AG10803 (cell line): ENCODE measurements around the gene OPN1SW.

ENCODE experiments used
- DNase-seq: peaks from one replicate; pipeline ENCODE4 v3.0.0; 2010; ENCODE audit warnings: low read depth
- H3K4me3 ChIP-seq: 2 replicates; pipeline ENCODE4 v1.5.1; 2011; ENCODE audit warnings: mild to moderate bottlenecking, low read length, control low read depth
- TF ChIP-seq, protein P1 (sequence below): conservative IDR thresholded peaks from 2 replicates; pipeline ENCODE4 v1.5.1; 2011; ENCODE audit warnings: mild to moderate bottlenecking, low read length, control low read depth, inconsistent platforms

Gene OPN1SW

DNA sequence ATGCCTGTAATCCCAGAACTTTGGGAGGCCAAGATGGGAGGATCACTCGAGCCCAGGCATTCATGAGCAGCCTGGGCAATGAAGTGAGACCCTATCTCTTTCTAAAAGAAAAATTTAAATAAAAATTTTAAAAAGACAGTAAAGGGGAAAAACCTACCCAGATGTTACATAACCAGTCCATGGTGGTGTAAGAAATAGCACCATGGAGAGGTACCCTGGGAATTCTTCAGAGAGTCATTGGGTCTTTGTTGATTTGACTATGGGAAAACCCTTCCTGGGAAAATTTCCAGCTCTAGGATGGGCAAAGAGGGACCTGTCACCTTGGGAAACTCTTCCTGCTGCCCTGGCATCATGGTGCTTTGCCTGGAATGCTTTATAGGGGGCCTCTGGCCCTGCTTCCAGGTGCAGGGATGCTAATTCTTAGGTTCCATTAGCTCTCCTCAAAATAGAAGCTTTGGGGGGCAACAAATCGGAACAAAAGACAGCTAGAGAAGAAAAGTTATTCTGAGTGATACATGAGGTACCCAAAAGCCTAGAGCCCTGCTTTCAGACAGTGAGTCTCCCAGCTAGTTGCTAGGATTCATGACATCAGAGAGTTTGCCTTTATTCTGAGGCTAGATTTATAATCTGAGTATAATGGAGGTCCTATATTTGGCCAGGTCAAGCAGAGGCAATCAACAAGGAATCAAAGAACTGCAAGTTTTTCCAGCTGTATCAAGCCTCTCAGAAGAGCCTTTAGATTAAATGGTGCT lies 26.2 kb upstream of the OPN1SW start:
- TF ChIP-seq, protein P1, sequence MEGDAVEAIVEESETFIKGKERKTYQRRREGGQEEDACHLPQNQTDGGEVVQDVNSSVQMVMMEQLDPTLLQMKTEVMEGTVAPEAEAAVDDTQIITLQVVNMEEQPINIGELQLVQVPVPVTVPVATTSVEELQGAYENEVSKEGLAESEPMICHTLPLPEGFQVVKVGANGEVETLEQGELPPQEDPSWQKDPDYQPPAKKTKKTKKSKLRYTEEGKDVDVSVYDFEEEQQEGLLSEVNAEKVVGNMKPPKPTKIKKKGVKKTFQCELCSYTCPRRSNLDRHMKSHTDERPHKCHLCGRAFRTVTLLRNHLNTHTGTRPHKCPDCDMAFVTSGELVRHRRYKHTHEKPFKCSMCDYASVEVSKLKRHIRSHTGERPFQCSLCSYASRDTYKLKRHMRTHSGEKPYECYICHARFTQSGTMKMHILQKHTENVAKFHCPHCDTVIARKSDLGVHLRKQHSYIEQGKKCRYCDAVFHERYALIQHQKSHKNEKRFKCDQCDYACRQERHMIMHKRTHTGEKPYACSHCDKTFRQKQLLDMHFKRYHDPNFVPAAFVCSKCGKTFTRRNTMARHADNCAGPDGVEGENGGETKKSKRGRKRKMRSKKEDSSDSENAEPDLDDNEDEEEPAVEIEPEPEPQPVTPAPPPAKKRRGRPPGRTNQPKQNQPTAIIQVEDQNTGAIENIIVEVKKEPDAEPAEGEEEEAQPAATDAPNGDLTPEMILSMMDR, result no peak
- no peak for DNase-seq
- H3K4me3 ChIP-seq, result no peak overlapping the region

DNA sequence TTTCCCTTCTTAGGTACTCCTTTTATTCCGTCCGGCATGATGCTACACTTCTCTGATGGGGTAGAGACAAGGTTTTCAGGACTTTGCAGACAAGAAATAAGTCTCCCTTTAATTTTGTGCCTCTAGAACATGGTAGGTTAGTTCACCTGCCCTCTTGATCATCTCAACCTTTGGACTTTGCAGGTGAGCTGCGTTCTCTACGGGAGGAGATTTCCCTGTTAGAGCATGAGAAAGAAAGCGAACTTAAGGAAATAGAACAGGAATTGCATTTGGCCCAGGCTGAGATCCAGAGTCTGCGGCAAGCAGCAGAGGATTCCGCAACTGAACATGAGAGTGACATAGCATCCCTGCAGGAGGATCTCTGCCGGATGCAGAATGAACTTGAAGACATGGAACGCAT lies 25.4 kb upstream of the OPN1SW start:
- TF ChIP-seq, protein P1, result no peak
- no peak overlapping the region for H3K4me3 ChIP-seq
- DNase-seq, result no peak

GRCh38 chr7:128800567-128800966 lies 25.0 kb upstream of the OPN1SW start:
- no peak overlapping the region for H3K4me3 ChIP-seq
- TF ChIP-seq, protein P1, result no peak
- DNase-seq, result no peak

DNA sequence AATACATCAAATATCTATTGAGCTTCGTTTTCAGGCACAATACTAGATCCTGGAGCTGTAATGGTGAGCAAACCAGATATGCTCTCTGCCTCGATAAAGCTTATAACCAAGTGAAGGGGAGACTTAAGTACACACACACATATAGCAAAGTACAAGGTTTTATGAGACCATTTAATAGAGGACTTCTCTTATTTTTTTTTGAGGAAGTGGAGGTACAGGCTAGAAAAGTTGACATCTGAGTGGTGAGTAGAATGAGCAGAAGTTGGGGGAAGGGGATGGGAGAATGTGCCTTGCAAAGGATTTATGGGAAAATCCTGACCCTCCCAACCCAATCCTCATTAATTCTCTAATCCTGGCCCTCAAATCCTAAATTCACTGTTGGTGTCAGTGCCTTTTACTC lies 23.9 kb upstream of the OPN1SW start:
- H3K4me3 ChIP-seq, result no peak overlapping the region
- DNase-seq, result no peak
- TF ChIP-seq, protein P1, result no peak

- TF ChIP-seq, protein P1, result no peak
- DNase-seq, result peak; percentile 73
- H3K4me3 ChIP-seq, result no peak overlapping the region
These were observed 20.7 kb upstream of the OPN1SW start for GRCh38 chr7:128796327-128796726.

DNA sequence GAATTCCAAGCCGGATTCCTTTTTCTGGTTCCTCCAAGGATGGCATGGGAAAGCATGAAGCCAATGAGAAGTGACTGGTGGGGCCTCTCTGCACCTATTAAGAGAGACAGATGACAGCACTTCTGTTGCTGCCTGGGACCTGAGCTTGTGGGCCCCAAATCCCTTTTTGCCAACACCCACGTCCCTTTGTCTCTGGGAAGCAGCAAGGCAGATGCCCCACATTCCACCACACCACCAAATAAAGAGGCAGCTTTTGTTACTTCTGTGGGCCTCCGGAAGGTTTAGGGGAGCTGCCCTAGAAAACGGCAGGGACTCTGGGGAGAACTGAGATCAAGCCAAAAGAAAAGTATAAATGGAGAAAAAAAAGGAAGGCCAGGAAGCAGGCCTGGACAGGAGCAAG lies 19.5 kb upstream of the OPN1SW start:
- H3K4me3 ChIP-seq, result no peak overlapping the region
- TF ChIP-seq, protein P1, result no peak

DNA sequence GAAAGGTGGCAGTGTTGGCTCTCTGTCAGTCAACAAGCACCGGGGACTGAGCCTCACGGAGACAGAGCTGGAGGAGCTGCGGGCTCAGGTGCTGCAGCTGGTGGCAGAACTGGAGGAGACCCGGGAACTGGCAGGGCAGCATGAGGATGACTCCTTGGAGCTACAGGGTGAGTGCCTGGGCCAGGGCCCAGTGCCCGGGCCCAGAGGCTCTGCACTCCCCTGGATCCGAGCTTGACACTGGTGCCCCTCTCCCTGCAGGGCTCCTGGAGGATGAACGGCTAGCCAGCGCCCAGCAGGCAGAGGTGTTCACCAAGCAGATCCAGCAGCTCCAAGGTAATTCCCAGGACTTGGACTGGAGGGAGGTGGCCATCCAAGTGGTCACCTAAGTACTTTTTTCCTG lies 18.8 kb upstream of the OPN1SW start:
- no peak overlapping the region for H3K4me3 ChIP-seq
- TF ChIP-seq, protein P1, result no peak
- DNase-seq, result no peak

More for the DNA sequence above, 19.5 kb upstream of the OPN1SW start:
- DNase-seq, result no peak
